Measurements from ENCODE around the gene SPAG8.
A peak's percentile ranks its signal among the peaks of the same experiment; 100 is the strongest.

Gene SPAG8

GRCh38 chr9:35810122-35810521, 1.9 kb downstream of the SPAG8 start:
- no peak for DNase-seq (ENCODE audit: low read depth)

- DNase-seq (ENCODE audit: low read depth): no peak
Observed at GRCh38 chr9:35808433-35808832, 3.6 kb downstream of the SPAG8 start.

GRCh38 chr9:35806101-35806500, 6.0 kb downstream of the SPAG8 start:
- no peak for DNase-seq (ENCODE audit: low read depth)

- DNase-seq (ENCODE audit: low read depth): no peak
Observed at GRCh38 chr9:35801328-35802128, 10.5 kb downstream of the SPAG8 start.

GRCh38 chr9:35800530-35800929, 11.5 kb downstream of the SPAG8 start:
- no peak for DNase-seq (ENCODE audit: low read depth)

DNA sequence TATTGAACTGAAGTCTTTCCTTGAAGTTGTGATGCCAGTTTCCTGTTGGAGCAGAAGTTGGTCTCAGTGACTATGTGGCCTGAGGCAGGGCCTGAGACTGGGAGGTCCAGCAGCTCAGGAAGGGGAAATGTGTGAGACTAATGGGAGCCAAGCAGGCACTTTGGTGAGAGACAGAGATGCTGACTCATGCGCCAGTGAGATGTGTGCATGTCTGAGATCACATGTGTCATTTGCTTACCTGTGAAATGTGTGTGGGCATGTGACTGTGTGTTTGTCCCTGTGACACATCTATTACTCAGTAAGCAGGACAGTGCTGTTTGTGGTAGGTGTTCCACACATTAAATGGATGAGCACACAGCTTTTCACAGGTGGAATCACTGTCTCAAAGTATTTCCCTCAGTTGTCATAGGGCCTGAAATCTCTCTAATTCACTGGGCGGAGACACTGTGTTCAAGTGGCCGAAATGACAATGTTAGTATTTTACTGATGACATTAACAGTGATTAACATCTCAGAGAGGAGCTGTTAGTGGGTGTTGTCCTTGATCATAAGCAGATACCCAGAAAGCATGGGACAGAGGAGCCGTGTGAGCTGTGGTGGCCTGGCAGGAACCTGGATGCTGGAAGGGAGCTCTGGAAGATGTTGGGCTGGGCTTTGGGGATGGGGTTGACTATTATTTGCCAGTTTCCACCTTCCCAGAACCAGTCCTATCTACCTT, 13.2 kb downstream of the SPAG8 start:
- DNase-seq (ENCODE audit: low read depth): peak; percentile 40

DNA sequence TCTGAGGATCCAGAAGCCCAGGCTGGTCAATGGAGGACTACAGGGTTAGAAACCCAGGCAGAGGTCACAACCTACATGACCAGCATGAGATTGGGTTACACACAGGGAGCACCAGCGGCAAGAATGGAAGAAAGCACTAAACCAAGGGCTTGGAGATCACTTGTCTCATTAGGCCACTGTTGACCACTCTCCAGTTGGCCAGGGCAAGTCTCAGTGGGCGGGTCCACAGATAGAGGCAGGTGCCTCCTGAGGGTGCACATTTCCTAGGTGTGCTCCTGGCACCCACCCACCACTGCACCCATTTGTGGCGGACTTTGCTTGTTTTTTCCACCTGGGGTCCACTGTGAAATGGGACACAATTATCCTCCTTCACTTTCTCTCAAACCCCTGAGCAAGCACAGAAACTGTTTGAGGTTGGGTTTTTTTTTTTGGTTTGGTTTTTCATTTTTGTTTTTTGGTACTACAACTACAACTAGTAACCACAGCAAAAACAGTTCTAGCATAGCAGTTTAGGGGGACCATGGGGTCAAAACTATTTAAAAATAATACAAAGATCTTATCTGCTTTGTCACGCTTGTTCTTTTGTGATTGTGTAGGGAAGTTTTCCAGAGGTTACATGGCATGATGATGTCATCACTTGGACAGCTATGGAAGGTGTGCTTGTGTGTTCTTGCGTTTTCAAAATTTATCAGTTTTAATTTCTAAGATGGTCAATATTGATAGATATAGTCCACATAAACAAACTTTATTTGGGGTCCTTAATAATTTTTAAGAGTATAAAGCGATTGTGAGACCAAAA, 14.6 kb downstream of the SPAG8 start:
- no peak for DNase-seq (ENCODE audit: low read depth)

DNA sequence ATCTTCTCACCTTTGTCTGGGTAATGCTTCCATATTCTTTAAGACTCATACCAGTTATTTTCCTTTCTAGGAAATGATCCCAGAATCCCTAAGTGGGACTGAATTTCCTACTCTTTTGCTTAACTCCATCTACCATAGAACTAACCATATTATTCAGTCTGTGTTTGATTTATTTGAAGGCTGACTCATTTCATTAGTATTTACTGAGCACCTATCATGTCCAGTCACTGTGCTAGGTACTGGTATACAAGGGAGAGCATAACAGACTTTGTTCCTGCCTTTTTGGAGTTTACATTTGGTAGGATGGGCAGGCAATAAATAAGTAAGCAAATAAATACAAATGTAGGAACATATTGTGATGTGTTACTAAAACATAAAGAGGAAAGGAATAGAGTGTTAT, 16.4 kb downstream of the SPAG8 start:
- no peak for DNase-seq (ENCODE audit: low read depth)

- DNase-seq (ENCODE audit: low read depth): no peak
Observed at GRCh38 chr9:35793461-35793860, 18.6 kb downstream of the SPAG8 start.

- no peak for DNase-seq (ENCODE audit: low read depth)
Observed at GRCh38 chr9:35792826-35793225, 19.2 kb downstream of the SPAG8 start.

GRCh38 chr9:35792024-35792813, 19.8 kb downstream of the SPAG8 start:
- DNase-seq (ENCODE audit: low read depth): no peak

DNA sequence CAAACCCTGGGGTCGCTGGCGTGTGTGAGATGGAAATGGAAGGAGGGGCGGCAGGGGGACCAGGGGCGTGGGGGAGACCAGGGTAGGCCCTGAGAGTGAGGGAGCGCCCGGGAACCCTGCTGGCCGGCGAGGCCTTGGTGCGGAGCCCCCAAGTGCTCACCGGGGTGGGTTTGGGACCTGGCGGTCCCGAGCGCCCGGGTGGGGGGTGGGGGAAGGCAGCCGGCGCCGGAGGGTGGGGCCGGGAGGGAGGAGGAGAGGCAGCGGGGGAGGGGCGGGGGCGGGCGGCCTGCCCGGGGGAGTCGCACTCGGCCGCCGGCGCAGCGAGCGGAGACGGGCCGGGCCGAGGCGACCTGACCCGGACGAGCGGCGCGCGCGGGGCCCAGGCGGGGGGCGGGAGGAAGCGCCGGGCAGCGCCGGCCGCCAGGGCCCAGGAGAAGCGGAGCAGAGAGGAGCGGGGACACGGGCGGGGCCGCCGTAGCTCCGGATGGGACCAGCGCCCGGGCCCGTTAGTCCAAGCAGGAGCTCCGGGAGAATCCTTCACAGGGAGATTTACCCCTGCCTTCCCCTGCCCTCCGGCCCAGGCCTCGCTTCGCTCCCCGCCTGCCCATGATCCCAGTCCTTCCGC, 20.7 kb downstream of the SPAG8 start, which contains the start of gene NPR2:
NPR2 (plus strand) TSS at position 295 of the 625 bp plus-strand sequence. CDS start 818 bp downstream, outside the sequence.
- no peak for DNase-seq (ENCODE audit: low read depth)

GRCh38 chr9:35790385-35791296, 21.4 kb downstream of the SPAG8 start:
- DNase-seq (ENCODE audit: low read depth): peak; percentile 31

- DNase-seq (ENCODE audit: low read depth): no peak
Observed at GRCh38 chr9:35790025-35790384, 22.1 kb downstream of the SPAG8 start.

DNA sequence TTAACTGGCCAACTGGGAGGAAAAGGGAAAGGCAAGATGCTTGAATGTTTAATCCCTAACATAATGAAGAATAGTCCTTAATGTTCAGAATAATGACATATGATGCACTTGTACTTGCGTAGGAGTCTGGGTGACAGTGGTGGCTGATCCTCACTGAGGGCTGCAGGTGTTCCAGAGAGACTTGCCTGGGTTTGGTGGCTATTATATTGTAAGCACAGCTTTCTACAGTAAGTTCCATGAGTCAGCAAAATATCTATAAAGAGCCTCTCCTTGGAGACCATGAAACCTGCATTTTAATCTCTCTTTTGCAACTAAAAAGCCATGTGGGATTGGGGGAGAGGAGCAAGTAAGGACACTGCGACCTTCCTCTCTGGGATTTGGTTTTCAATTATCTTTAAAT, 22.5 kb downstream of the SPAG8 start:
- DNase-seq (ENCODE audit: low read depth): no peak

DNA sequence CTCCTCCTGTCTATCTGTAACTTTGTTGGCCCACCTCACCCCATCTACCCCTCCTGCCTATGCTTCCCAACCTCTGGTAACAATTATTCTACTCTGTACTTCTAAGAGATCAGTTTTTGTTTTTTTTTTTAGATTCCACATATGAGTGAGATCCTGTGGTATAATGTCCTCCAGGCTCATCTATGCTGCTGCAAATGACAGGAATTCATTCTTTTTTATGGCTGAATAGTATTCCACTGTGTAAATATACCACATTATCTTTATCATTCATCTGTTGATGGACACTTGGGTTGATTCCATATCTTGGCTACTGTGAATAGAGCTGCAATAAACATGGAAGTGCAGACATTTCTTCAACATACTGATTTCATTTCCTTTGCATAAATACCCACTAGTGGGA, 28.6 kb downstream of the SPAG8 start:
- no peak for DNase-seq (ENCODE audit: low read depth)

DNA sequence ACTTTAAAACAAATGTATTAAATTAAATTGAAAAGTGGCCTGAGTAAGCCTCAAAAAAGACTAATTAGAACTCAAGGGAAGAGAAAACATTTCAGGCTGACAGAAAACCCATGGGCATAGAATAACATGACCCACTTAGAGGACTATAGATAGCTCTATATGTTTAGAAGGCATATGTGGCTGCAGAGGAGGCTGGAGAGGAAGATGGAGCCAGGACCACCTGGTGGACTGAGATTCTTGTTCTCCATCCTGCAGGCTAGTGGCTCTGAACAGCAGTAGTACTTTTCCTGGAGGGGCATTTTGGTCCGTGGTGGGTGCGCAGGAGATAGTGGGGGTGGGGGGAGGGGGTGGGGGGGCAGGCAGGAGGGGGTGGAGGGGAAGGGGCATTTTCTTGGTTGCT, 31.0 kb downstream of the SPAG8 start:
- DNase-seq (ENCODE audit: low read depth): no peak

- no peak for DNase-seq (ENCODE audit: low read depth)
Observed at GRCh38 chr9:35778496-35778895, 33.6 kb downstream of the SPAG8 start.

DNA sequence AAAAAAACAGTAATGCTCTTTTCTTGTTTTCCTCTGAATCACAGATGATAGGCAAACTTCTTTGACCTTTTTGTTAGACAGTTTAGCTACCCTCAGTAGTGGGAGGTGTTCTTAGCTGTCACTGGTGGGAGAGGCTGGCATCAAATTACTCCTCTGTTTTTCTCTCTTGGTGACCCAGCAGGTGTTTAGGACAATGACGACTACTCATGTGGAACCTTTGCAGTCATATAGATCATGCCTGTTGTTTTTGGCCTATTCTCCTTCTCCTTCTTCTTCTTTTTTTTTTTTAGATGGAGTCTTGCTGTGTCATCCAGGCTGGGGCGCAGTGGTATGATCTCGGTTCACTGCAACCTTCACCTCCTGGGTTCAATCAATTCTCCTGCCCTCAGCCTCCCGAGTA, 36.0 kb downstream of the SPAG8 start:
- DNase-seq (ENCODE audit: low read depth): no peak

DNA sequence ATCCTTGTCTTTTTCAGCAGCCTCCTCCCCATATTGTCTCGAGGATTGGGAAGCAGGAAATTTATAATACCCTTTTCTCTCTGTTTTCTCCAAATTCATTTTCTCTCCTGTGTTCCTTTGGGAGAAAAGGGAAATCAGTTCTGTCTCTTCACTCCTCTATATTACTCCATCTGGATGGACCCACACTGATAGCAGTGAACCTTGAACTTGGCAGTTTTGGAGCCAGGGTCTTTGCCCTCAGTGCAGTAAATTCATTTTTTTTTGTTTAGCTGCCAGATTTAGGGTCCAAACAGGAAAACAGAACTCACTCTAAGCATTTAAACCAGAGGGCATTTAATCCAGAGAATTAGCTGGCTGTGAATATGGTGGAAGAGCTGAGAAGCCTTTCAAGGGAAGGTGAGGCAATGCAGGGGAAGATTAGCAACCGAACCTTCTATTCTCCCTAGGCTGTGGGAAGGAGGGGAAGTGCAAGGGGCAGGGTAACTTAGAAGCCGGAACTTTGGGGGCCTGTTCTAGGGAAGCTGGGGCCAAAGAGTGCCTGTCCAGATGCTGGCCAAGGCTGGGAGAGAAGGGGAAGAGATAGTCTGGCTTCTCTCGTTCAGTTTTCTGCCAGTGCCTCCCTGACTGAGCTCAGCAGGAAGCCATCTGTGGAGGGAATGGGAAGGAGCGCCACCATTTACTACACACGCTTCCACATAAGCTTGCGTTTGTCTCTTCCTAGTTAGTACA, 37.0 kb downstream of the SPAG8 start:
- no peak for DNase-seq (ENCODE audit: low read depth)

All from activated T-cell treated with anti-CD3 and anti-CD28 coated beads for 24 hours (primary cell).